Stimulated activated naive CD8-positive, alpha-beta T cell treated with anti-CD3 and anti-CD28 coated beads, Interleukin-15, amount 100 ng/mL, for 72 hours (primary cell): ENCODE data around the gene TNFAIP1.

Experiments
- ATAC-seq: fragments of 150-1000 bp; cut with Tn5 transposase; 2 replicates; pipeline ENCODE4 v1.10.0; 2021; ENCODE audit warnings: mild to moderate bottlenecking, moderate library complexity
- DNase-seq, 2 donors: peaks; one replicate each; pipeline ENCODE4 v3.0.0; 2021 to 2022
- H3K27ac Mint-ChIP-seq, 2 donors: one replicate each; pipeline ENCODE4 v1.8.0; 2022; ENCODE audit warnings: mild to moderate bottlenecking in 2 of 2, mixed read lengths in 2 of 2, moderate library complexity in 2 of 2
- H3K27me3 Mint-ChIP-seq: one replicate; pipeline ENCODE4 v1.8.0; 2022; ENCODE audit warnings: mixed read lengths
- H3K4me1 Mint-ChIP-seq: one replicate; pipeline ENCODE4 v1.8.0; 2022; ENCODE audit warnings: mild to moderate bottlenecking, mixed read lengths
- H3K4me3 Mint-ChIP-seq, 2 donors: one replicate each; pipeline ENCODE4 v1.8.0; 2022; ENCODE audit warnings: mild to moderate bottlenecking in 2 of 2, mixed read lengths in 2 of 2, moderate library complexity in 1 of 2
- H3K9me3 Mint-ChIP-seq, 2 donors: one replicate each; pipeline ENCODE4 v1.8.0; 2022; ENCODE audit warnings: mixed read lengths in 2 of 2

TNFAIP1 gene

DNA sequence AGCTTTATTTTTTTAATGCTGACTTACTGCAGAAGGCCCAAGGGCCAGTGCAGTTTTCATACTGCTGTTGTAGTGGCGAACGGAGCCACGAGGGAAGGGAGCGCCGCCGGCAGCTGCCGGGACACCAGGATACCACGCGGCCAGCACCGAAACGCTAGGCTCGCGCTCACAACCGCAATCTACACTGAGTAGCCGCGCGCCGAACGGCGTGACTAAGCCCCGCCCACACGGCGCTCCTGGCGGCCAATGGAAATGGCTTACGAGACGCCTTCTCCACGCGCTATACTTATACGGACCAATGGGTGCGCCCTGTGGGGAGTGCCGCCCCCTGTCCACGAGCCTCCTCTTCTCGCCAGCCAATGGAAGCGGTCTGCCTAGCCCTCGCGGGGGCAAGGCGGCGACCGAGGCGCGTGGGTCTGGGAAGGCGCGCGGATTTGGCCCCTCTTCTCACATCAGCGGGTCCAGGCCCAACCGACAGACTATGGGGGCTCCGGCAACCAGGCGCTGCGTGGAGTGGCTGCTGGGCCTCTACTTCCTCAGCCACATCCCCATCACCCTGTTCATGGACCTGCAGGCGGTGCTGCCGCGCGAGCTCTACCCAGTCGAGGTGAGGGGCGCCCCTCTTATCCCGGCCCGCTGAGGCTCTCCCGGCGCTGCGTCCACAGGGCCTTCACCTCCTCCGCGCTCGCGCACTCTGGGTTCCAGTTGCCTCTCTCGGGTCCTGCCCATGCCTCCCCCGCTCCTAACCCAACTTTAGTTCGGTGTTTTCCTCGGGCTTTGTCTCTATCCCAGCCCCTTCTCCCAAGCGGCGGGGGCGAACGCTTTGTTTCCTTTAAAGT lies 16.6 kb upstream of the TNFAIP1 start, which contains the start of gene TMEM97:
Gene TMEM97 (plus strand): TSS at position 442 of the 839 bp plus-strand sequence. CDS start 40 bp downstream, at position 482.
- Mint-ChIP-seq H3K27ac (peak within 1 kb of the TSS; percentile 95 to 99), H3K9me3 (no peaks in the 10 kb centered on the region), H3K4me3 (peak within 1 kb of the TSS; percentile 87 to 95), H3K4me1 (peaks cover 48% of the 10 kb centered on the region), H3K27me3 (no peaks in the 10 kb centered on the region)
- peak; percentile 93 to 96 for DNase-seq
- ATAC-seq = peak; percentile 98

DNA sequence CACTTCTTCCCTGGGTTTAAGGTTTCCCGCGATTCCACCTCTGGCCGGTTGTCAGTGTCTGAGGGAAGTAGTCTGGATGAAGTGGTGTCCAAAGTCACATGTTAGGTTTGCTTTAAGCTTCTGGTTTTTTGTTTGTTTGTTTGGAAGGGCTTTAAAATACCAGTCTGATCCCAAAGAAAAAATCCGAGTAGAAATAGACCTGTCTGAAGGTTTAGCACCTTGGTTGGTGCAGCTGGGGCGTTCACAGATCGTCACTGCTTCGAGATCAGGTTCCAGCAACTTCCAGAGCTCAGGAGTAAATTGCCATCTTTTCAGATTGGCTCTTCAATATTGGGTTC lies 16.0 kb upstream of the TNFAIP1 start:
- DNase-seq = no peak
- H3K4me3 Mint-ChIP-seq = peak overlapping the region; percentile 87 to 95
- H3K27ac Mint-ChIP-seq = peak overlapping the region; percentile 95 to 99

DNA sequence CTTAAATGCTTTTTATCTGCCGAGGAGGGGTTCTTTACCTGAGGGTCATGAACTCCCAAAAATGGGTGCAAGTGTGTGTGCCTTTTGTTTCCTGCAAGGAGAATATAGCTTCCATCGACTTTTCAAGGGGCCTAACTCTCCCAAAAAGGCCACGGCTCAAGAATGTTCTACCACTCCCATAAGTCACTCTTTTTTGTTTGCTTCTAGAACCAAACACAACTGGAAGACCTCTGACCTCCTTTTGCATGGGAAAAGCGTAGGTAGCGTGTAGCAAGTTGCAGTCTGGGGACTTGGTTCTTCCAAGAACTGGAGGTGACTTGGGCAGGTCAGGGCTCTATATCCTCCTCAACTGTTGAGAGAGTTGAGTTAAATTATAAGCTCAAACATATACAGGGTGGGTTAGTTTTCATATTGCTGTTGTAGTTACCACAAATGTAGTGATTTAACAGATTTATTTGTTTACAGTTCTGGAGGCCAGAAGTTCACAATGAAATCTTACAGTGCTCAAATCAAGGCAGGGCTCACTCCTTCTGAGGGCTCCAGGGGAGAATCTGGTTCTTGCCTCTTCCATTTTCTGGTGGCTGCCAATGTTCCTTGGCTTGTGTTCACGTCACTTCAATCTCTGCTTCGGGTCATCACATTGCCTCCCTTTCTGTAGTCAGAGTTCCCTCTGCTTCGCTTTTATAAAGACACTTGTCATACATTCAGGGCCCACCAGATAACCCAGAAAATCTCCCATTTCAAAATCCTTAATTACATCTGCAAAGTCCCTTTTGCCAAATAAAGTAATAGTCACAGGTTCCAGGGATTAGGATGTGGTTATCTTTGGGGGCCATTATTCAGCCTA lies 15.1 kb upstream of the TNFAIP1 start:
- peak overlapping the region; percentile 49 to 52 for H3K27ac Mint-ChIP-seq
- no peaks in the 10 kb centered on the region for H3K9me3 Mint-ChIP-seq

More for the DNA sequence above, 16.0 kb upstream of the TNFAIP1 start:
- no peak for ATAC-seq
- Mint-ChIP-seq H3K27me3 (no peaks in the 10 kb centered on the region), H3K4me1 (peaks cover 48% of the 10 kb centered on the region), H3K9me3 (no peaks in the 10 kb centered on the region)

DNA sequence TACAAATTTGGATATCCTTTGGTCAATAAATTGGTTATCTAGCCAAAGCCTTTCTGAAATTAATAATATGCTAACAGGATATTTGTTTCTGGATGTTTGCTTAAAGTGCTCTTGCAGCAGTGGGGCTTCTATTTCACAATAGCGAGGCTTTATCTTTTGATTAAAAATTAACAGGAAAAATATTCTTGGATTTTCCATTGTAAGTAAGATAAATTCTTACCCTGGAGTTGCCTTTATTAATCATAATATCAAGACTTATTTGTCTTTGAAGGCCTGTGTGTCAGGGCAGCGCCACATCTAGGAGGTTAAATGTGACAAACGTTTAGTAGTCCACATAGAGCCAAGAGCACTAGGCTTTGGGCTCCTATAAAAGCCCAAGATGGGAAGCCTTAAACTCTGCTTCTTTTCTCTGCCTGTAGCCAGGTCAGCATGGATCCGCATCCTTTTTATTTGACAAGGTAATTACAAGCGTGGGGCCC lies 11.3 kb upstream of the TNFAIP1 start:
- Mint-ChIP-seq H3K9me3 (no peaks in the 10 kb centered on the region), H3K27ac (no peak overlapping the region), H3K27me3 (no peaks in the 10 kb centered on the region), H3K4me3 (no peak overlapping the region), H3K4me1 (peaks cover 37% of the 10 kb centered on the region)
- DNase-seq (no peak), ATAC-seq (no peak)

More for the DNA sequence above, 15.1 kb upstream of the TNFAIP1 start:
- no peak for DNase-seq
- H3K4me3 Mint-ChIP-seq = peak overlapping the region; percentile 87 to 95
- no peak for ATAC-seq
- peaks cover 48% of the 10 kb centered on the region for H3K4me1 Mint-ChIP-seq
- no peaks in the 10 kb centered on the region for H3K27me3 Mint-ChIP-seq

DNA sequence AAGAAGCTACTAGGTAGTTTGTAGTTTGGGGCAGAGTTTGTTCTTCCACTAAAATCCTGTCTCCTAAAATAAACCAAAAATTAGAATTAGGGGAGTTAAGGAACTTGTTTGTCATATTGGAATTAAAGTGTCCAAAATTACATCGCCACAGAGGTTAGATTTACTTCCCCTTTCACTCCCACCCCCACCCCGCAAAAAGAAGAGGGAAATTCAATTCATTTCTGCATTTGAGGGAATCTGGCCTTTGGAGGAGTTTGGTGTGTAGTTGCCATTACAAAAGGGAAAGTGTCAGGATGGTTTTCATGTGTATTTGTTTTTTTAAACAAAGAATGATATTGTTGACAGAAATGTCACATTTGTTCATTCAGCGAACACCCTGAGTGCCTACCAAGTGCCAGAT lies 10.8 kb upstream of the TNFAIP1 start:
- Mint-ChIP-seq H3K27ac (no peak overlapping the region), H3K27me3 (no peaks in the 10 kb centered on the region), H3K9me3 (no peaks in the 10 kb centered on the region), H3K4me1 (peaks cover 32% of the 10 kb centered on the region), H3K4me3 (no peak overlapping the region)
- no peak for ATAC-seq
- no peak for DNase-seq

DNA sequence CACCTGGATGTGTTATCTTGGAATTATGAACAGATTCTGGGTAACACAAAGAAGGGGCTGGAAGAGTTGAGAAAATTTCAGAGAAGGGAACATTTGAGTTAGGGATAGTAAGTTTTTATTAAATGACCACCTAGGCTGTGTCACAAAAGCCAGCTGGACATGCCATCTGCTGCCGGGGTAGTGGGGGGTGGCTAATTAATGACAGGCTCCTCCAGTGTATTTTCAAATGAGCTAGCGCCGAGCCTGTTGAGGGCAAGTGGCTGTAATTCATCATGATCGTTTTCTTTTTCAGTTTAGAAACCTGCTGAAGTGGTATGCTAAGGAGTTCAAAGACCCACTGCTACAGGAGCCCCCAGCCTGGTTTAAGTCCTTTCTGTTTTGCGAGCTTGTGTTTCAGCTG lies 10.3 kb upstream of the TNFAIP1 start:
- H3K27me3 Mint-ChIP-seq = no peaks in the 10 kb centered on the region
- peaks cover 28% of the 10 kb centered on the region for H3K4me1 Mint-ChIP-seq
- H3K9me3 Mint-ChIP-seq = no peaks in the 10 kb centered on the region
- no peak overlapping the region for H3K27ac Mint-ChIP-seq
- H3K4me3 Mint-ChIP-seq = no peak overlapping the region
- DNase-seq (no peak), ATAC-seq (no peak)

DNA sequence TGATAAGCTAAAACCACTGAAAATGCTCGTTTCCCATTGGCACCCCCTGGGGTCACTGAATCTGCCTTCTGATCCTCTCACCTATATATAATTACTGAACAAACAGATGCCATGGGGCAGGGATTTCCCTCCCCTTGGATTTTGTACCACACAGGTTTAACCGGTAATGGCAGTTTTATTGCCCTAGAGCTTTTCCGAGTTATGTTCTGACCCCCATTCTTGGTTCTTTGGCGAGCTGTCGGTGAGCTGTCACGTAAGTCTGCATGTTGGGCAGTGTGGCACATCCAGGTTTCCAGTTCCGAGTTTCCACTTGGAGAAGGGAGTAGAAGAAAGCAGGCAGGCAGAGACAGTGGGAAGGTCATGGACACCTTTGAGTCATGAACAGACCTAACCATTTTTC lies 9.4 kb upstream of the TNFAIP1 start:
- ATAC-seq = no peak
- Mint-ChIP-seq H3K9me3 (no peaks in the 10 kb centered on the region), H3K27me3 (no peaks in the 10 kb centered on the region), H3K4me1 (peaks cover 19% of the 10 kb centered on the region), H3K27ac (peak overlapping the region in 1 of 2 donors; percentile 15), H3K4me3 (no peak overlapping the region)
- no peak for DNase-seq

DNA sequence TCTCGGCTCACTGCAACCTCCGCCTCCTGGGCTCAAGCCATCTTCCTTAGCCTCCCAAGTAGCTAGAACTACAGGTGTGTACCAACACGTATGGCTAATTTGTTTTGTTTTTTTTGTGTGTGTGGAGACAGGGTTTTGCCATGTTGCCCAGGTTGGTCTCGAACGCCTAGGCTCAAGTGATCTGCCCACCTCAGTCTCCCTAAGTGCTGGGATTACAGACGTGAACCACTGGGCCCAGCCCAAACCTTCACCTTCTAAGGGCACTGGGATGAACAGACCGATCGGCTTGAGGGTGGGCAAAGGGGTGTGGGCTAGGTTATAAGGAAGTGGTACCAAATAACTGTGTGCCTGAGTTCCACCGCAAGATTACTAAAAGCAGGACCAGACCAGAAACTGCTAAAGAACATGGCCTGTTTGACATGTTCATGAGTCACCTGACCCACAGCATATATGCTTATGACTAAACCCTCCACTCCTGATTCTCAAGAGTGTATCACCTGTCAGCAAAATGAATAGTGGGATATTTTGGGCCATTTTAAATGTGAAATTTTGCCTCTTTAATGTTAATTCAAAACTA lies 8.4 kb upstream of the TNFAIP1 start:
- Mint-ChIP-seq H3K4me3 (no peak overlapping the region), H3K4me1 (peaks cover 11% of the 10 kb centered on the region), H3K27ac (no peak overlapping the region), H3K9me3 (no peaks in the 10 kb centered on the region), H3K27me3 (no peaks in the 10 kb centered on the region)
- peak in 1 of 2 donors; percentile 45 for DNase-seq
- peak; percentile 99 for ATAC-seq

DNA sequence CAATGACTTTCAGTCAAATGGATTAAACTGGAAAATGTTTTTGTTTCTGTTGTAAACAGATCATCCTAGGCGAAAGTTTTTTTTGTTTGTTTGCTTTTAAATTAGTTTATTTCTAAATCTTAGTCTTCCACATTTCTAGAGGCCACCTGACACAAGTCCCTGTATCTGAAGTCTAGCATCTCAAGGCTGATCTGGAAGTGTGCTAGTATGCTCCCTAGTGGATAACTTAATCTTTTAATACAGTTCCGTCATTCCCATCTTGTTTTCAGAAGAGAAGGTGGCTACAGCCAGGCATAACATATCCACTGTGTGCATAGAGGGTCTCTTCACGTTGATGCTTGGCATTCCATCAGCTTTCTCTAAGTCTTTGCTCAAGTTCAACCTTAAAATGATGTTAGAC lies 7.9 kb upstream of the TNFAIP1 start:
- Mint-ChIP-seq H3K27me3 (no peaks in the 10 kb centered on the region), H3K4me3 (no peak overlapping the region), H3K9me3 (no peaks in the 10 kb centered on the region), H3K27ac (no peak overlapping the region), H3K4me1 (peaks cover 11% of the 10 kb centered on the region)
- no peak for DNase-seq
- no peak for ATAC-seq

DNA sequence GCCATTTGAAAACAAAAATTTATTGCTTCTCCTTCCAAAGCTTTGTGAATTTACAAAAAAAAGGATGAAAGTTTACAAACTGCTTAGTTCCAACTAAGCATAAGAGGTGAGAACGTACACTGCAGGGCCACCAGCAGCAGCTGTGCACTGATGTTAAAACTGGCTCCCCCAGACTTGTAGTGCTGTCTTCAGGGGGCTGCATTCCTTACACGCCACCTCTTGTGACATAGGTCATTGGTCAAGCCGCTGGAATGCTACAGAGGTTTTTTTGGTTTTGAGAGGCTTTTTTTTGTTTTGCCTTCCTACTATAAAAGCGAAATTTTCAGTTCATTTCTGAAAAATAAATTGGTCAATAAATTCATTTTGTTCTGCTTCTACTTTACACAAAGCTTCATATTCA lies 7.2 kb upstream of the TNFAIP1 start:
- H3K9me3 Mint-ChIP-seq = no peaks in the 10 kb centered on the region
- H3K27ac Mint-ChIP-seq = no peak overlapping the region
- no peak overlapping the region for H3K4me3 Mint-ChIP-seq
- peaks cover 11% of the 10 kb centered on the region for H3K4me1 Mint-ChIP-seq
- no peak for DNase-seq
- H3K27me3 Mint-ChIP-seq = no peaks in the 10 kb centered on the region
- ATAC-seq = no peak

DNA sequence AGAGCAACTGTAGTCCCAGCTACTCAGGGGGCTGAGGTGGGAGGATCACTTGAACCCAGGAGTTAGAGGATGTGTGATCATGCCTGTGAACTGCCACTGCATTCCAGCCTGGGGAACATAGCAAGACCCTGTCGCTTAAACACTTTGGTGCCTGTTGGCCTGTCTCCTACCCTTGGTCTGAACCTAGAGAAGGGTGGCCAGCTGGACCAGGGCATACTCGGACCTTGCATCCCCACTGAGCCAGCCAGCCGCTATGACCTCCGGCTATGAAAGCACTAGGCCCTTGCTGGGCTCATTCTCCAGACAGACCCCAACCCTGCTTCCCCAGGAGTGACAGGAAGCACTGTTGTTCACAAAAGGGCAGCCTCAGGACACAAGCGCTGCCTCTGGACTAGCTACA lies 4.9 kb upstream of the TNFAIP1 start:
- ATAC-seq (no peak), DNase-seq (no peak)
- Mint-ChIP-seq H3K4me1 (peaks cover 27% of the 10 kb centered on the region), H3K27ac (peak overlapping the region in 1 of 2 donors; percentile 76), H3K4me3 (no peak overlapping the region), H3K27me3 (no peaks in the 10 kb centered on the region), H3K9me3 (no peaks in the 10 kb centered on the region)

DNA sequence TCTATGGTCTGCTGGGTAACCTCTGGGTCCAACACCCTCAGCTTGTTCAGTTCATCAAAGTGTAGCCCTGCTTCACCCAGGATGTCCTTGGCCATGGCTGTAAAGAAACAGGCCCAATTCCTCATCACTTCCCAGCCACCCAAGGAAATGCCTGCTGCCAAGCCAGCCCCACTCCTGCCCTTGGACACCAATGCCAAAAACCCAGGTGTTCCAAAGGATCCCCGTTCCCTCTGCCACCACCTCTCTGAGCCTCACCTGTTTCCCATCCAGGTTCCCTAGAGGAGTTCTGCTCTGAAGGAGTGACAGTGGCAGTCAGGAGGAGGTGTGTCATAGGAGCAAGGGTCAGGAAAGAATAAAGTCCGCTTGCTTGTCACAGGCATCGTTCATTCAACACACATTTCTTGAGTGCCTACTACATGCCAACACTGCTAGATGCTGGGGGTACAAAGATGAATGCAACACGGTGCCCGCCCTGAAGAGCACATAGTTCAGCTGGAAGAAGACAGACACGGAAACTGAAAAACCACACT lies 3.6 kb upstream of the TNFAIP1 start:
- DNase-seq (no peak), ATAC-seq (no peak)
- Mint-ChIP-seq H3K4me3 (no peak overlapping the region), H3K9me3 (no peaks in the 10 kb centered on the region), H3K27ac (no peak overlapping the region), H3K4me1 (peaks cover 27% of the 10 kb centered on the region), H3K27me3 (no peaks in the 10 kb centered on the region)

DNA sequence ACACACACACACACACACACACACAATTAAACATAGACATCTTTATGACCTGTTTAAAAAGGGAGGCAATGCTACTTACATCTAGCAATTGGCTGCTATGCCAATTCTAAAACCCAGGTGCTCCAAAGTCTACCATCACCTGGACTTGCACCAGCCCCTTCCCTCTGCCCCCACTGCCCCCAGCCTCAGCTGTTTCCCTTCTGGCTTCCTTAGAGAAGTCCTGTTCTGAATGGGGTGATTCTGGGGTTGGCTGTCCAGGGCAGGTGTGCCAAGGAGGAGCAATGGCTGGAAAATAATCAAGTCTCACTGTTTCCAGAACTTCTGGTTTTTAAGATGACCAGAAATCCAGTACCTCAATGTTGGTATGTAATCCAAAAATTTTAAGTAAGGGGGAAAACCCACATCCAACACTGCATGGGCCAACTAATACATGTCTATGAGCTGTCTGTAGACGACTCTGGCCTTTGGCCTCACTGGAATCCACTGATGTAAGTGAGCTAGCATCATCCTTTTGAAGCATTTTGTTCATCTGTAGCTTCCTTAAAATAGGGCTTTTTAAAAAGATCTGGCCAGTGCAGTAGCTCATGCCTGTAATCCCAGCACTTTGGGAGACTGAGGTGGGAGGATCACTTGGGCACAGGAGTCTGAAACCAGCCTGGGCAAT lies 2.3 kb upstream of the TNFAIP1 start:
- peak overlapping the region in 1 of 2 donors; percentile 7 for H3K27ac Mint-ChIP-seq

DNA sequence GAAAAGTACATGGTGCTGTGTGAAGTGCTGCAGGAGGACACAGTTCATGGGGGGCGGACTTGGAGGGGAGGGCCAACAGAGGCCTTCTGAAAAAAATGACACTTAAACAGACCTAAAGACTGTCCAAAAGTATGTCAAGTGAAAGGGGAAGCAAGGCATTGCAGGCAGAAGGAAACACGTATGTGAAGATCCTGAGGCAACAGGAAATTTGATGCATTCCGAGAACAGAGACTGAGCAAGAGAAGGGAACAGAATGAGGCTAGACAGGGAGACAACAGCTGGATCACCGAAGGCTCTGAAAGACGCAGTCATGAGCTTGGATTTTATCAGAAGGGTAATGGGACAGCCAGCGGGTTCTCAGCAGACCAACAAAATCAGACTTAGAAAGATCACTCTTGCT lies 1.4 kb upstream of the TNFAIP1 start:
- no peak for DNase-seq

More for the DNA sequence above, 2.3 kb upstream of the TNFAIP1 start:
- Mint-ChIP-seq H3K4me3 (peak overlapping the region in 1 of 2 donors; percentile 94), H3K27me3 (no peaks in the 10 kb centered on the region), H3K4me1 (peaks cover 37% of the 10 kb centered on the region), H3K9me3 (no peaks in the 10 kb centered on the region)
- no peak for ATAC-seq
- no peak for DNase-seq

DNA sequence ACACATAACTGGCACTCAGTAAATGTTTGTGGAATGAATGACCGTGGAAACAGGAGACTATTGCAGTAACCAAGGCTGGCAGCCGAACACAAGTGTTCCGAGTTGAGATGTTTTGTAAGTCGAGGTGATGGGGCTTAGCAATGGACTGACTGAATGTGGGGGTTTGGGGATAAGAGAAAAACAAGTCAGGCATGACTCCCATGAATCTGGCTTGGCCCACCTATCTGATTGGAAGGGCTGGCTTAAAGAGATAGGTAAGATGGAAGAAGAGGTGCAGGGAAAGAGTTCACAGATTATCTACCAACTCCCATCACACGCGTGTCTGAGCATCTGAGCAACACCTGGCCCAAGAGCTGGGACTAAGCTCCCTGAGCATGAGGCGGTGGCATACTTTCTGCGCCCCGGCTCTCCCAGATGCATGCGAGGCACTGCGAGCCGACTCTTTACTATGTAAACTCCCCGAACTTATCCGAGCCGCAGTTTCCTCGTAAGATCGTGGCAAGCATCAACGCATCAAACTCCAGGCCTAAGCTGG lies 828 bp upstream of the TNFAIP1 start:
- ATAC-seq = no peak
- no peaks in the 10 kb centered on the region for H3K27me3 Mint-ChIP-seq
- H3K9me3 Mint-ChIP-seq = no peaks in the 10 kb centered on the region
- peaks cover 42% of the 10 kb centered on the region for H3K4me1 Mint-ChIP-seq
- DNase-seq = no peak
- H3K4me3 Mint-ChIP-seq = peak overlapping the region; percentile 94 to 99
- peak overlapping the region; percentile 90 to 95 for H3K27ac Mint-ChIP-seq

More for the DNA sequence above, 1.4 kb upstream of the TNFAIP1 start:
- no peak for ATAC-seq
- Mint-ChIP-seq H3K27me3 (no peaks in the 10 kb centered on the region), H3K27ac (peak overlapping the region; percentile 38 to 59), H3K4me1 (peaks cover 42% of the 10 kb centered on the region), H3K9me3 (no peaks in the 10 kb centered on the region), H3K4me3 (peak overlapping the region; percentile 94 to 99)
